B cell (primary cell): ENCODE measurements around the gene DIAPH1. TPM values are rescaled to one million over a fixed set of nuclear protein-coding genes. Genes with fewer than 3 reads are reported as not detected.

Source experiments
- ATAC-seq: fragments of 200-7000 bp; cut with Tn5 transposase; one replicate; pipeline ENCODE4 v1.10.0; 2021; ENCODE audit warnings: low read depth, mild to moderate bottlenecking, moderate number of reproducible peaks, moderate library complexity
- CTCF ChIA-PET: fragments of 350-600 bp; sonication (Branson Sonifier 250); formaldehyde crosslinking; loops from one replicate; lab custom pipeline; 2021; ENCODE audit warnings: antibody characterized with exemption, inconsistent platforms; lab: Charles Lee
- POLR2A ChIA-PET: fragments of 350-600 bp; sonication (Branson Sonifier 250); formaldehyde crosslinking; loops from one replicate; lab custom pipeline; 2021; ENCODE audit warnings: antibody characterized with exemption; lab: Charles Lee
- DNase-seq: peaks from one replicate; pipeline ENCODE4 v3.0.0; 2013
- H2AFZ ChIP-seq: 2 replicates; pipeline ENCODE4 v1.6.1; 2012; ENCODE audit warnings: mild to moderate bottlenecking, low read depth, low read length; ENCODE audit not compliant: insufficient read depth, poor library complexity, severe bottlenecking
- H3K27ac ChIP-seq, 2 donors: 1 replicate in 1 of 2; 2 replicates in 1 of 2; pipeline ENCODE4 v1.5.1; 2012 to 2013; ENCODE audit warnings: low read length in 2 of 2, mild to moderate bottlenecking in 2 of 2, moderate library complexity in 1 of 2
- H3K27me3 ChIP-seq, 4 experiments: fragments of 200-600 bp in 1 of 4; sonication (generic) in 1 of 4; replicated peaks in 1 of 4; 1 replicate in 2 of 4; 2 replicates in 2 of 4; pipeline versions ENCODE4 v1.6.1 to v1.7.0; 2013 to 2016; ENCODE audit warnings: low read length in 3 of 4, mild to moderate bottlenecking in 2 of 4, mixed read lengths in 1 of 4, moderate library complexity in 1 of 4; ENCODE audit not compliant: insufficient read depth in 4 of 4, control insufficient read depth in 3 of 4; ENCODE audit errors: control extremely low read depth in 1 of 4
- H3K36me3 ChIP-seq, 2 experiments: replicated peaks in 1 of 2; 1 replicate in 1 of 2; 2 replicates in 1 of 2; pipeline versions ENCODE4 v1.6.1 to v1.7.1; 2013; ENCODE audit warnings: low read length in 1 of 2; ENCODE audit not compliant: insufficient read depth in 2 of 2, control insufficient read depth in 1 of 2; ENCODE audit errors: control extremely low read depth in 1 of 2, extremely low read depth in 1 of 2
- H3K4me1 ChIP-seq, 2 donors: fragments of 200-600 bp in 1 of 2; sonication (generic) in 1 of 2; 1 replicate in 1 of 2; 2 replicates in 1 of 2; pipeline versions ENCODE4 v1.5.1 to v1.6.1; 2013 to 2017; ENCODE audit warnings: low read length in 2 of 2; ENCODE audit not compliant: control insufficient read depth in 2 of 2, insufficient read depth in 2 of 2
- H3K4me2 ChIP-seq: replicated peaks from 2 replicates; pipeline ENCODE3; 2012; ENCODE audit warnings: mild to moderate bottlenecking, low read depth, low read length; ENCODE audit not compliant: poor library complexity, severe bottlenecking
- H3K4me3 ChIP-seq, 5 experiments: fragments of 200-600 bp in 1 of 5; sonication (generic) in 1 of 5; 1 replicate in 3 of 5; 2 replicates in 2 of 5; pipeline versions ENCODE4 v1.5.1 to v1.7.0; 2011 to 2016; ENCODE audit warnings: low read length in 4 of 5, mild to moderate bottlenecking in 4 of 5, low read depth in 2 of 5, control low read depth in 1 of 5, moderate library complexity in 1 of 5; ENCODE audit not compliant: insufficient read depth in 1 of 5; ENCODE audit errors: control extremely low read depth in 1 of 5, extremely low read depth in 1 of 5
- H3K79me2 ChIP-seq: fragments of 200-600 bp; sonication (generic); one replicate; pipeline ENCODE4 v1.6.0; 2016; ENCODE audit warnings: low read length; ENCODE audit not compliant: control insufficient read depth, insufficient read depth
- H3K9ac ChIP-seq: fragments of 200-600 bp; sonication (generic); 2 replicates; pipeline ENCODE4 v1.6.1; 2017; ENCODE audit warnings: mild to moderate bottlenecking, low read length, moderate library complexity
- H3K9me3 ChIP-seq, 3 donors: one replicate each; pipeline versions ENCODE4 v1.6.1 to v1.7.1; 2013; ENCODE audit warnings: low read length in 2 of 3; ENCODE audit not compliant: control insufficient read depth in 2 of 3, insufficient read depth in 1 of 3; ENCODE audit errors: control extremely low read depth in 1 of 3
- H4K20me1 ChIP-seq: 2 replicates; pipeline ENCODE4 v1.6.0; 2012; ENCODE audit warnings: mild to moderate bottlenecking, low read length; ENCODE audit not compliant: insufficient read depth, control insufficient read depth, poor library complexity, severe bottlenecking
- H3K27ac Mint-ChIP-seq: one replicate; pipeline ENCODE4 v1.8.0; 2021; ENCODE audit warnings: mixed read lengths
- H3K27me3 Mint-ChIP-seq: one replicate; pipeline ENCODE4 v1.8.0; 2021; ENCODE audit warnings: mixed read lengths
- H3K4me1 Mint-ChIP-seq: one replicate; pipeline ENCODE4 v1.8.0; 2021; ENCODE audit warnings: mixed read lengths
- H3K4me3 Mint-ChIP-seq: one replicate; pipeline ENCODE4 v1.8.0; 2021; ENCODE audit warnings: mixed read lengths
- H3K9me3 Mint-ChIP-seq: one replicate; pipeline ENCODE4 v1.8.0; 2022; ENCODE audit warnings: mixed read lengths; ENCODE audit not compliant: insufficient read depth
- EZH2 ChIP-seq: IDR thresholded peaks from 2 replicates; pipeline ENCODE4 v1.6.1; 2012; ENCODE audit warnings: borderline replicate concordance, low read depth, mild to moderate bottlenecking, moderate library complexity, low read length; ENCODE audit not compliant: insufficient read depth, poor library complexity, severe bottlenecking
- WGBS: methylation state at CpG from one replicate; pipeline ENCODE4 v1.1.5; 2013; ENCODE audit warnings: missing lambda C conversion rate; ENCODE audit not compliant: insufficient coverage; 5-methylcytosine and 5-hydroxymethylcytosine counted together
- intact Hi-C: fragments of 100-400 bp; cut with micrococcal nuclease; formaldehyde crosslinking; loops from one replicate; pipeline ENCODE4 v1.10.0; 2022
- polyA plus RNA-seq: library from polyadenylated mRNA; depleted of rRNA; stranded (reverse); fragments of >200 nt; gene quantifications from 2 replicates; pipeline ENCODE4 v1.2.3, GENCODE V29; 2012
- total RNA-seq, 2 donors: library from RNA; stranded (reverse); fragments of 120-200 nt in 1 of 2; gene quantifications; 1 replicate in 1 of 2; 2 replicates in 1 of 2; pipeline versions ENCODE4 v1.2.3 to v1.2.4, GENCODE V29; 2013 to 2022
- TF ChIP-seq, protein P1 (sequence below): fragments of 200-600 bp; IDR thresholded peaks from one replicate; pipeline ENCODE4 v1.8.0; 2022; ENCODE audit warnings: antibody characterized with exemption, mild to moderate bottlenecking

Gene DIAPH1
- total and polyA plus RNA-seq, 2 donors (not counting 1 experiment from before 2014, with no cell fraction given), result 59.7 to 113 TPM

- peak; percentile 77 for DNase-seq
- H3K4me3 Mint-ChIP-seq, result peak overlapping the region; percentile 92
- peak overlapping the region; percentile 19 to 51 for H3K27ac ChIP-seq
- H3K27ac Mint-ChIP-seq, result peak overlapping the region; percentile 75
- intact Hi-C loops, result loop anchor here (1.0 to 2.0 kb wide), 2 partner anchors 13 to 34 kb away; no protein-coding TSS in a partner anchor
- POLR2A ChIA-PET, result interaction anchor here (0.6 to 1.3 kb wide), 2 partner anchors 18 to 29 kb away, joined by 3 to 6 read pairs; no protein-coding TSS in a partner anchor
- H3K27me3 Mint-ChIP-seq, result no peaks in the 10 kb centered on the region
- H3K9ac ChIP-seq, result peak overlapping the region; percentile 34
- H2AFZ ChIP-seq, result no peak overlapping the region
- TF ChIP-seq, protein P1, sequence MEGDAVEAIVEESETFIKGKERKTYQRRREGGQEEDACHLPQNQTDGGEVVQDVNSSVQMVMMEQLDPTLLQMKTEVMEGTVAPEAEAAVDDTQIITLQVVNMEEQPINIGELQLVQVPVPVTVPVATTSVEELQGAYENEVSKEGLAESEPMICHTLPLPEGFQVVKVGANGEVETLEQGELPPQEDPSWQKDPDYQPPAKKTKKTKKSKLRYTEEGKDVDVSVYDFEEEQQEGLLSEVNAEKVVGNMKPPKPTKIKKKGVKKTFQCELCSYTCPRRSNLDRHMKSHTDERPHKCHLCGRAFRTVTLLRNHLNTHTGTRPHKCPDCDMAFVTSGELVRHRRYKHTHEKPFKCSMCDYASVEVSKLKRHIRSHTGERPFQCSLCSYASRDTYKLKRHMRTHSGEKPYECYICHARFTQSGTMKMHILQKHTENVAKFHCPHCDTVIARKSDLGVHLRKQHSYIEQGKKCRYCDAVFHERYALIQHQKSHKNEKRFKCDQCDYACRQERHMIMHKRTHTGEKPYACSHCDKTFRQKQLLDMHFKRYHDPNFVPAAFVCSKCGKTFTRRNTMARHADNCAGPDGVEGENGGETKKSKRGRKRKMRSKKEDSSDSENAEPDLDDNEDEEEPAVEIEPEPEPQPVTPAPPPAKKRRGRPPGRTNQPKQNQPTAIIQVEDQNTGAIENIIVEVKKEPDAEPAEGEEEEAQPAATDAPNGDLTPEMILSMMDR, result no peak
- TF ChIP-seq EZH2, result no peak
- peak overlapping the region in 3 of 5 experiments; percentile 13 to 20 (median 17) for H3K4me3 ChIP-seq
- no peaks in the 10 kb centered on the region for H3K27me3 ChIP-seq
- H3K9me3 ChIP-seq, result peaks cover 0 to 13% (median 0%) of the 10 kb centered on the region in 3 donors
- peaks cover 5% of the 10 kb centered on the region for H4K20me1 ChIP-seq
- CTCF ChIA-PET, result interaction anchor here (0.5 to 12.8 kb wide), 12 partner anchors 9 to 90 kb away, joined by 3 to 176 read pairs (median 5); partner anchors contain the start of genes PCDHGA11, PCDHGA12, PCDHGC3 and PCDHGC4
- peak; percentile 75 for ATAC-seq
- peaks cover 3% of the 10 kb centered on the region for H3K9me3 Mint-ChIP-seq
- H3K79me2 ChIP-seq, result no peaks in the 10 kb centered on the region
- H3K36me3 ChIP-seq, result peaks cover 0 to 15% of the 10 kb centered on the region in 2 experiments
- 84% methylated on average over 11 of the region's 14 CpGs for WGBS
- H3K4me1 Mint-ChIP-seq, result peaks cover 89% of the 10 kb centered on the region
- peaks cover 58 to 95% of the 10 kb centered on the region in 2 donors for H3K4me1 ChIP-seq
- peak overlapping the region; percentile 27 for H3K4me2 ChIP-seq
Observed at GRCh38 chr5:141510850-141511601, 107.8 kb downstream of the DIAPH1 start.
